Chondrocyte (in vitro differentiated cells): ENCODE results near the gene PCDHGA12. TPM values are rescaled to one million over a fixed set of nuclear protein-coding genes. Genes with fewer than 3 reads are reported as not detected.

Experiments
- DNase-seq: peaks from one replicate; pipeline ENCODE4 v3.0.0; 2021; ENCODE audit warnings: mixed read lengths, low spot score
- H3K27ac Mint-ChIP-seq: one replicate; pipeline ENCODE4 v1.8.0; 2021; ENCODE audit warnings: mild to moderate bottlenecking, moderate library complexity, mixed read lengths; ENCODE audit not compliant: unreplicated experiment
- H3K27me3 Mint-ChIP-seq: 2 replicates; pipeline ENCODE4 v1.8.0; 2021; ENCODE audit warnings: low read depth, mixed read lengths
- H3K36me3 Mint-ChIP-seq: 2 replicates; pipeline ENCODE4 v1.8.0; 2021; ENCODE audit warnings: low read depth, mixed read lengths
- H3K4me1 Mint-ChIP-seq: 2 replicates; pipeline ENCODE4 v1.8.0; 2021; ENCODE audit warnings: low read depth, mild to moderate bottlenecking, mixed read lengths
- H3K4me3 Mint-ChIP-seq: one replicate; pipeline ENCODE4 v1.8.0; 2021; ENCODE audit warnings: mild to moderate bottlenecking, moderate library complexity, mixed read lengths; ENCODE audit not compliant: unreplicated experiment
- H3K9me3 Mint-ChIP-seq: 2 replicates; pipeline ENCODE4 v1.8.0; 2021; ENCODE audit warnings: low read depth, mixed read lengths
- CTCF ChIP-seq: fragments of 200-600 bp; sonication (generic); IDR thresholded peaks from 2 replicates; pipeline ENCODE4 v1.5.0; 2021; ENCODE audit warnings: antibody characterized with exemption, mild to moderate bottlenecking, moderate library complexity
- total RNA-seq: library from RNA; stranded (reverse); gene quantifications from 3 replicates; pipeline ENCODE4 v1.2.1, GENCODE V29; 2021

Gene PCDHGA12
- total RNA-seq, 1 donor from 2014 or later = 0.75 TPM

GRCh38 chr5:141419074-141419880 is 11.0 kb upstream of the PCDHGA12 start:
- no peak for TF ChIP-seq CTCF
- no peak for DNase-seq
- Mint-ChIP-seq H3K9me3 (peaks cover 56% of the 10 kb centered on the region), H3K27ac (no peak overlapping the region), H3K36me3 (peaks cover 63% of the 10 kb centered on the region), H3K27me3 (no peaks in the 10 kb centered on the region), H3K4me1 (no peaks in the 10 kb centered on the region), H3K4me3 (no peak overlapping the region)

GRCh38 chr5:141420855-141421488 is 9.3 kb upstream of the PCDHGA12 start, which contains the start of gene PCDHGA11:
PCDHGA11 (plus strand) TSS chr5:141421051; CDS start chr5:141421228, 177 bp downstream.
- Mint-ChIP-seq H3K36me3 (peaks cover 64% of the 10 kb centered on the region), H3K4me1 (no peaks in the 10 kb centered on the region), H3K27ac (no peak within 1 kb of the TSS), H3K27me3 (no peaks in the 10 kb centered on the region), H3K4me3 (no peak within 1 kb of the TSS), H3K9me3 (peaks cover 61% of the 10 kb centered on the region)
- peak; percentile 13 for TF ChIP-seq CTCF
- no peak for DNase-seq

- no peaks in the 10 kb centered on the region for H3K27me3 Mint-ChIP-seq
- H3K9me3 Mint-ChIP-seq = peaks cover 63% of the 10 kb centered on the region
- no peaks in the 10 kb centered on the region for H3K4me1 Mint-ChIP-seq
- no peak overlapping the region for H3K27ac Mint-ChIP-seq
- H3K4me3 Mint-ChIP-seq = no peak overlapping the region
- H3K36me3 Mint-ChIP-seq = peaks cover 63% of the 10 kb centered on the region
- TF ChIP-seq CTCF = no peak
- DNase-seq = no peak
These were observed 8.8 kb upstream of the PCDHGA12 start for GRCh38 chr5:141421489-141421855.

- TF ChIP-seq CTCF = no peak
- Mint-ChIP-seq H3K4me3 (no peak overlapping the region), H3K4me1 (no peaks in the 10 kb centered on the region), H3K9me3 (peaks cover 66% of the 10 kb centered on the region), H3K36me3 (peaks cover 67% of the 10 kb centered on the region), H3K27ac (no peak overlapping the region), H3K27me3 (no peaks in the 10 kb centered on the region)
- no peak for DNase-seq
These were observed 7.5 kb upstream of the PCDHGA12 start for GRCh38 chr5:141422742-141423291.

- H3K9me3 Mint-ChIP-seq = peaks cover 58% of the 10 kb centered on the region
- H3K4me1 Mint-ChIP-seq = no peaks in the 10 kb centered on the region
- no peak overlapping the region for H3K4me3 Mint-ChIP-seq
- no peak for TF ChIP-seq CTCF
- peaks cover 60% of the 10 kb centered on the region for H3K36me3 Mint-ChIP-seq
- no peaks in the 10 kb centered on the region for H3K27me3 Mint-ChIP-seq
- H3K27ac Mint-ChIP-seq = no peak overlapping the region
- no peak for DNase-seq
These were observed 2.4 kb upstream of the PCDHGA12 start for GRCh38 chr5:141427783-141428426.
